GM18520 (cell line): ENCODE data around the gene AP1G2.

Experiments
- ATAC-seq: cut with Tn5 transposase; IDR thresholded peaks from one replicate; pipeline ENCODE4 v1.9.1; 2021; ENCODE audit not compliant: unreplicated experiment

Gene AP1G2

GRCh38 chr14:23558346-23559009 lies 9.1 kb downstream of the AP1G2 start:
- ATAC-seq = no peak

GRCh38 chr14:23557946-23558345 lies 9.6 kb downstream of the AP1G2 start:
- no peak for ATAC-seq

GRCh38 chr14:23557521-23557920 lies 10.1 kb downstream of the AP1G2 start:
- ATAC-seq = no peak

- no peak for ATAC-seq
Observed at GRCh38 chr14:23556700-23557440, 10.7 kb downstream of the AP1G2 start.

- ATAC-seq = peak; percentile 82
Observed at GRCh38 chr14:23555882-23556699, 11.5 kb downstream of the AP1G2 start, which contains the start of gene THTPA. THTPA (plus strand) TSS chr14:23556271; CDS start chr14:23556758, 487 bp downstream.

- no peak for ATAC-seq
Observed at GRCh38 chr14:23555533-23555881, 12.1 kb downstream of the AP1G2 start.

GRCh38 chr14:23551266-23552028 lies 16.1 kb downstream of the AP1G2 start, which contains the start of gene ZFHX2:
ZFHX2 (minus strand) TSS chr14:23551765; CDS start chr14:23535325, 16,440 bp downstream.
- ATAC-seq = no peak

GRCh38 chr14:23550812-23551265 lies 16.8 kb downstream of the AP1G2 start:
- ATAC-seq = no peak

GRCh38 chr14:23550131-23550811 lies 17.3 kb downstream of the AP1G2 start:
- no peak for ATAC-seq

- ATAC-seq = no peak
Observed at GRCh38 chr14:23548351-23549318, 19.0 kb downstream of the AP1G2 start.

- ATAC-seq = no peak
Observed at GRCh38 chr14:23547924-23548323, 19.7 kb downstream of the AP1G2 start.

GRCh38 chr14:23546450-23547035 lies 21.0 kb downstream of the AP1G2 start:
- no peak for ATAC-seq

- ATAC-seq = no peak
Observed at GRCh38 chr14:23545740-23546365, 21.7 kb downstream of the AP1G2 start.

GRCh38 chr14:23544511-23545447 lies 22.8 kb downstream of the AP1G2 start:
- ATAC-seq = no peak

GRCh38 chr14:23543403-23543802 lies 24.2 kb downstream of the AP1G2 start:
- ATAC-seq = no peak

- no peak for ATAC-seq
Observed at GRCh38 chr14:23542261-23542660, 25.3 kb downstream of the AP1G2 start.

GRCh38 chr14:23540141-23540469 lies 27.5 kb downstream of the AP1G2 start:
- ATAC-seq = no peak
